Prostate gland (tissue), 2 donors: Measurements from ENCODE around the gene CDK1. TPM values are rescaled to one million over a fixed set of nuclear protein-coding genes. Genes with fewer than 3 reads are reported as not detected.
"Not testable (repeated sequence)": the region's sequence is repeated elsewhere in the genome, so short reads cannot be mapped to it uniquely, and the experiment has no call there.

ENCODE experiments used
- DNase-seq: peaks from one replicate; pipeline ENCODE4 v3.0.0-alpha.2; 2019; ENCODE audit warnings: low spot score
- H3K27ac ChIP-seq, 2 donors: fragments of 200-600 bp; sonication (generic); 2 replicates each; pipeline ENCODE4 v1.5.1; 2017 to 2019
- H3K27me3 ChIP-seq: fragments of 200-600 bp; sonication (generic); replicated peaks from 2 replicates; pipeline ENCODE4 v1.5.1; 2019; ENCODE audit not compliant: insufficient read depth
- H3K36me3 ChIP-seq, 2 donors: fragments of 200-600 bp; sonication (generic); 1 replicate in 1 of 2; 2 replicates in 1 of 2; pipeline versions ENCODE4 v1.5.1 to v1.8.1; 2017 to 2019
- H3K4me1 ChIP-seq: fragments of 200-600 bp; sonication (generic); replicated peaks from 2 replicates; pipeline ENCODE4 v1.5.1; 2019
- H3K4me3 ChIP-seq, 2 donors: fragments of 200-600 bp; sonication (generic); 2 replicates each; pipeline ENCODE4 v1.5.1; 2017 to 2019
- H3K9me3 ChIP-seq: fragments of 200-600 bp; sonication (generic); 2 replicates; pipeline ENCODE4 v1.5.1; 2017
- POLR2A ChIP-seq: fragments of 450-650 bp; IDR thresholded peaks from one replicate; pipeline ENCODE4 v1.6.1; 2016; ENCODE audit warnings: antibody characterized with exemption, mild to moderate bottlenecking
- POLR2AphosphoS5 ChIP-seq: sonication (generic); formaldehyde crosslinking; IDR thresholded peaks from one replicate; pipeline ENCODE4 v1.6.1; 2017; ENCODE audit warnings: antibody characterized with exemption
- WGBS: methylation state at CpG from one replicate; pipeline ENCODE4 v1.1.5; 2018; 5-methylcytosine and 5-hydroxymethylcytosine counted together
- intact Hi-C: fragments of 100-400 bp; cut with DNase I; formaldehyde crosslinking; loops from one replicate; pipeline ENCODE4 v1.14.2; 2022
- total RNA-seq, 2 donors: library from RNA; depleted of rRNA; stranded (reverse); fragments of >200 nt; gene quantifications; one replicate each; pipeline ENCODE4 v1.1.0, GENCODE V29; 2016
- TF ChIP-seq, protein P1 (sequence below), 4 experiments: fragments of 200-600 bp in 2 of 4; fragments of 450-650 bp in 2 of 4; sonication (generic) in 2 of 4; IDR thresholded peaks; 1 replicate in 3 of 4; 2 replicates in 1 of 4; pipeline ENCODE4 v1.5.1; 2016 to 2019; ENCODE audit warnings: antibody characterized with exemption in 4 of 4, mild to moderate bottlenecking in 2 of 4, moderate library complexity in 2 of 4

The CDK1 gene
- total RNA-seq, 2 donors from 2014 or later = 5.3 to 5.7 TPM

DNA sequence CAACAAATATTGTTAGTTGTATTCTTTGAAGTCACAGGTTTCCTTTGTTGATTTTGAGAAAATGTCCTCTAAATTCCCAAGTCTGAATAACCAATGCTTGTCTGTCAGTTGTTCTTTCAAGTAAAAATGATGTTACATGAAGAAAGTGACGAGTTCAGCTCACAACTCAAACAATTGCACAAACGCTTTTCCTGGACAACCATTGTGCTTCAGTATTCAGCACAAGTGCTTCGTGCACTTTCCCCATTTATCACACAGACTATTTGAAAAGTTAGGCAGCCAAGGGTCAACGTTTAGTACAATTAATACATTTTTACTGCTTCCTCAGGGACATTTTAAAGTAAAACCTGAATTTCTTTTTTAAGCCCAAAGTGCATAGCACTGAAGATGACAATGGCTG is 44.5 kb downstream of the CDK1 start:
- intact Hi-C loops = no loop called here
- no peak overlapping the region for H3K4me3 ChIP-seq
- H3K36me3 ChIP-seq = no peaks in the 10 kb centered on the region
- TF ChIP-seq, protein P1, sequence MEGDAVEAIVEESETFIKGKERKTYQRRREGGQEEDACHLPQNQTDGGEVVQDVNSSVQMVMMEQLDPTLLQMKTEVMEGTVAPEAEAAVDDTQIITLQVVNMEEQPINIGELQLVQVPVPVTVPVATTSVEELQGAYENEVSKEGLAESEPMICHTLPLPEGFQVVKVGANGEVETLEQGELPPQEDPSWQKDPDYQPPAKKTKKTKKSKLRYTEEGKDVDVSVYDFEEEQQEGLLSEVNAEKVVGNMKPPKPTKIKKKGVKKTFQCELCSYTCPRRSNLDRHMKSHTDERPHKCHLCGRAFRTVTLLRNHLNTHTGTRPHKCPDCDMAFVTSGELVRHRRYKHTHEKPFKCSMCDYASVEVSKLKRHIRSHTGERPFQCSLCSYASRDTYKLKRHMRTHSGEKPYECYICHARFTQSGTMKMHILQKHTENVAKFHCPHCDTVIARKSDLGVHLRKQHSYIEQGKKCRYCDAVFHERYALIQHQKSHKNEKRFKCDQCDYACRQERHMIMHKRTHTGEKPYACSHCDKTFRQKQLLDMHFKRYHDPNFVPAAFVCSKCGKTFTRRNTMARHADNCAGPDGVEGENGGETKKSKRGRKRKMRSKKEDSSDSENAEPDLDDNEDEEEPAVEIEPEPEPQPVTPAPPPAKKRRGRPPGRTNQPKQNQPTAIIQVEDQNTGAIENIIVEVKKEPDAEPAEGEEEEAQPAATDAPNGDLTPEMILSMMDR (IDR thresholded peaks at IDR 0.05) = no peak
- no peak for TF ChIP-seq POLR2A
- no peak overlapping the region for H3K27ac ChIP-seq
- H3K27me3 ChIP-seq = no peaks in the 10 kb centered on the region
- H3K4me1 ChIP-seq = no peaks in the 10 kb centered on the region
- no peaks in the 10 kb centered on the region for H3K9me3 ChIP-seq
- no peak for DNase-seq
- 42% methylated on average over 4 of the region's 4 CpGs for WGBS

DNA sequence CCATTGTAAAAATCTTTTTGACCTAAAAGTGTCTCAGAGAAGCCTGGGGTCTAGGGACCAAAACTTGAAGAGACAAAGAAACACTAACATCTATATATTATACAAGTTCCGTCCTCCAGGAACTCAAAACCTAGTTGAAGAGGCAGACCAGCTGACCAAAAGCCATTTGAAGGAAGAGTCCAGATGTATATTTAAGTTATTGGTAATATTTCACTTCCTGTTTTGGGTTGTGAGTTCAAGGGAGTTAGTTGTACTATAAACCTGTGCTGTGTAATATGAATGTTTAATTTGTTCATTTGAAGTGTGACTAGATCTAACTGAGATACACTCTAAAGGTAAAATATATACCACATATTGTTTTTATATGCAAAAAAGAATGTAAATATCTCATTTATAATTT is 45.0 kb downstream of the CDK1 start:
- Histone ChIP-seq H3K27me3 (no peaks in the 10 kb centered on the region), H3K9me3 (no peaks in the 10 kb centered on the region), H3K36me3 (no peaks in the 10 kb centered on the region), H3K4me1 (no peaks in the 10 kb centered on the region), H3K4me3 (no peak overlapping the region), H3K27ac (no peak overlapping the region)
- 92% methylated on average over 1 of the region's 1 CpG for WGBS
- intact Hi-C loops = no loop called here
- TF ChIP-seq, protein P1 (IDR thresholded peaks at IDR 0.05) = no peak
- no peak for TF ChIP-seq POLR2A
- no peak for TF ChIP-seq POLR2AphosphoS5
- DNase-seq = no peak

DNA sequence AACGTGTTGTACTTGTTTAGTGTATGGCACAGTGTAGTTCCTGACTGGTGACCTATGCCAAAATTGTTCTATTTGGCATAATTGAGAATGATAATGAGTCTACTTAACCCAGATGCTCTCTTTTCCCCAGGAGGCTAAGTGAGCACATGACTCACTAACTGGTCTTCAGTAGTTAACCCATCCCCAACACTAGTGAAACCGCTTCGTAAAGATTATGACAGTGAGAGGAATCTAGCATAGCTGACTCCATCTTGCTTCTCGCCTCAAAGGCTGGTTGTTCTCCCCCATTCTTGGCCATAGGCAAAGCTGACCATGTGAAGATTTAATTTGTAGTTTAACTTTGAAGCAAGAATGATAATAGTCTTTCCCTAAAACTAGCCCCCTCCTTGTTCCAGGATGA is 47.2 kb downstream of the CDK1 start:
- H3K27ac ChIP-seq = no peak overlapping the region
- TF ChIP-seq POLR2A (no peak), POLR2AphosphoS5 (no peak)
- TF ChIP-seq, protein P1 (IDR thresholded peaks at IDR 0.05) = no peak
- H3K36me3 ChIP-seq = no peaks in the 10 kb centered on the region
- 84% methylated on average over 4 of the region's 4 CpGs for WGBS
- DNase-seq = no peak
- intact Hi-C loops = no loop called here
- no peaks in the 10 kb centered on the region for H3K27me3 ChIP-seq
- no peaks in the 10 kb centered on the region for H3K4me1 ChIP-seq
- H3K4me3 ChIP-seq = no peak overlapping the region
- H3K9me3 ChIP-seq = no peaks in the 10 kb centered on the region

DNA sequence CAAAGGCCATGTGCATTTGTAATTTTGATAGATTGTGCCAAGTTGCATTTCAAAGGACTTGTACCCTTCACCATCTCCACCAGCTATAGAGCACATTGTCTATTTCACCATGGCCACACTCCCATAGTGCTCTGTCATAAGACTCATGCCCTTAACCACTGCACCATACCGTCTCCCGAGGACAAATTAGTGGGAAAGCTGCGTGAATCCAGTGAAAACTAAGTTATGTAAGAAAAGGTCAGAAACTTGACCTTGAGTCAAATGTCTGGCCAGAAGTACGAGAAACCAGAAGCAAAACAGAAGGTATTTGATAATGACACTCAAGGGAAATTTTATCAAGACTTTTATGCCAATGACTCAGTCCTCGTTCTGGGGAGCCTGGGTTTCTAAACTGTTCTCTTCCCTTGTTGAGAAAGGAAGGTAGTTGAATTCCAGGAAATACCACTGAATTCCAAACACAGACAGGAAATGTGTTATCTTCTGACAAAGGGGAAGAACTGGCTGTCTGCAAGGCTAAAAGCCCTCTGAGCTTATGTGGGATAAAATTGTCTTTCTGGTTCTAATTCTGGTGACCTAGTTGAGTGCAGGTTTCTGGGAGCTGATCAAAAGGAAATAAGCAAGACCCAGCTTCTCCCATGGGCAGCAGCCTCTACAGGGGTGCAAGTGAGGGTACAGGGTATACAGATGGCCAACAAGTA is 49.7 kb downstream of the CDK1 start:
- H3K4me1 ChIP-seq = no peaks in the 10 kb centered on the region
- H3K4me3 ChIP-seq = no peak overlapping the region
- H3K9me3 ChIP-seq = no peaks in the 10 kb centered on the region
- no peaks in the 10 kb centered on the region for H3K36me3 ChIP-seq
- TF ChIP-seq, protein P1 (IDR thresholded peaks at IDR 0.05) = no peak
- TF ChIP-seq POLR2A = no peak
- no peak for TF ChIP-seq POLR2AphosphoS5
- H3K27me3 ChIP-seq = no peaks in the 10 kb centered on the region
- intact Hi-C loops = no loop called here
- no peak for DNase-seq
- H3K27ac ChIP-seq = no peak overlapping the region
- 61% methylated on average over 5 of the region's 5 CpGs for WGBS

DNA sequence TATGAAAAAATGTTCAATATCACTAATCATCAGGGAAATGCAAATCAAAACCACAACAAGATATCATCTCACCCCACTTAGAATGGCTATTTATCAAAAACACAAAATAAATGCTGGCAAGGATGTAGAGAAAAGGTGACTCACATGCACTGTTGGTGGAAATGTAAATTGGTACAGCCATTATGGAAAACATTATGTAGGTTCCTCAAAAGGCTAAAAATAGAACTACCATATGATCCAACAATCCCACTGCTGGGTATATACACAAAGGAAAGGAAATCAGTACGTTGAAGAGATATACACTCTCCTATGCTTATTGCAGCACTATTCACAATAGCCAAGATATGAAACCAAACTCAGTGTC is 50.2 kb downstream of the CDK1 start:
- no peak overlapping the region for H3K27ac ChIP-seq
- no peaks in the 10 kb centered on the region for H3K27me3 ChIP-seq
- no peak for TF ChIP-seq POLR2AphosphoS5
- TF ChIP-seq POLR2A = no peak
- TF ChIP-seq, protein P1 (IDR thresholded peaks at IDR 0.05) = no peak
- no peak overlapping the region for H3K4me3 ChIP-seq
- WGBS = 45% methylated on average over 1 of the region's 1 CpG
- intact Hi-C loops = no loop called here
- no peaks in the 10 kb centered on the region for H3K4me1 ChIP-seq
- DNase-seq = no peak
- H3K9me3 ChIP-seq = no peaks in the 10 kb centered on the region
- H3K36me3 ChIP-seq = no peaks in the 10 kb centered on the region

DNA sequence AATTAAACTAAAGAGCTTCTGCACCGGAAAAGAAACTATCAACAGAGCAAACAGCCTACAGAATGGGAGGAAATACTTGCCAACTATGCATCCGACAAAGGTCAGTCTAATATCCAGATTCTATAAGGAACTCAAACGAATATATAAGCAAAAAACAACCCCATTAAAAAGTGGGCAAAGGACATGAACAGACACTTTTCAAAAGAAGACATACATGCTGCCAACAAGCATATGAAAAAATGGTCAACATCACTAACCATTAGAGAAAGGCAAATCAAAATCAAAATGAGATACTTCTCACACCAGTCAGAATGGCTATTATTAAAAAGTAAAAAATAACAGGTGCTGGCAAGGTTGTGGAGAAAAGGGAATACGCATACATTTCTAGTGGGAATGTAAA is 53.9 kb downstream of the CDK1 start:
- H3K4me1 ChIP-seq, intact Hi-C loops, H3K27me3 ChIP-seq, H3K9me3 ChIP-seq, H3K4me3 ChIP-seq, DNase-seq, H3K27ac ChIP-seq, H3K36me3 ChIP-seq: not testable (repeated sequence)
- WGBS = 82% methylated on average over 4 of the region's 4 CpGs
